HL-60 (cell line): Measurements from ENCODE around the gene EXOC6B.

Experiments used
- CTCF ChIP-seq: IDR thresholded peaks from one replicate; pipeline ENCODE4 v1.5.1; 2011; ENCODE audit warnings: low read length, control low read depth, inconsistent platforms; ENCODE audit not compliant: insufficient read depth
- POLR2AphosphoS5 ChIP-seq: IDR thresholded peaks from 2 replicates; pipeline ENCODE4 v1.6.1; 2012; ENCODE audit warnings: low read depth
- SPI1 ChIP-seq: IDR thresholded peaks from 2 replicates; pipeline ENCODE4 v1.6.1; 2012; ENCODE audit warnings: low read depth, mild to moderate bottlenecking, borderline replicate concordance

DNA sequence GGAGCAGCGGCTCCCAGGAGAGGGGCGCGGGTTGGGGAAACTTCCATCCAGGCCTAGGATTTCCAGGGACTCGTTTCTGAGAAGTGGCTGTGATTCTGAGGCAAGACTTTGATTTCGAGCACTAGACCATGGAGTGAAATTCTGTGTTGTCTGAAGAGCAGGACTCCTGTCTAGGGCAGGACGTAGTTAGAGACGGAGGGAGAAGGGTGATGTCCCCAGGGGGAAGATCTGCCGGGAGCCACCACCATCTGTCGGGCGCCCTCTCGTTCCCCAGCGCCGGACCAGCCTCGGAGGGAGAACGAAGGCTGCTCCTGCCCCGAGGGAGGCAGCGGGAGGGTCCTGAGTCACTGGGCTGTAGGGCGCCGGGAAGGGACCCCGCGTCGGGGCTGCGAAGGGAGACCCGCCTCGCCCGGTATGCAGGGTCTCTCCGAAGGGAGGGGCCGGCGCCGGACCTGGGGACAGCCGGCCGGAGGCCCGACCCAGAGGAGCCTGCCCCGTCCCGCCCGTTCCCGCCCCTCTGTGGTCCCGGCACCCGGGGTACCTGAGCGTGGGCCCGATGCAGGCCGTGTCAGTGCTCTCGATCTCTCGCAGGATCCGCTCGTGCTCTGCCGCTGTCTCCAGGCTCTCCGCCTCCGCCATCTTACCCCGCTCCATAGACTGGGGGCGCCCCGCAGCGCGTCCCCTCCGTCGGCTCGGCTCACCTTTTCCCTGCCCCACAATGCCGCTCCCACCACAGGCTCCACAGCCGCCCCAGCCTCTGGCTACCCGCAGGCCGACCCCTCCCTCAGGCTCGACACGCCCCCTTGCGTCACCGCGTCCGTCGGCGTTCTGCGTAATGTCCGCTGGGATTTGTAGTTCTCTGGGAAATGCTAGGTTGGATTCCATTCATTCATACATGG, at the start of gene EXOC6B:
- TF ChIP-seq POLR2AphosphoS5, result no peak
- no peak for TF ChIP-seq CTCF
- no peak for TF ChIP-seq SPI1
